GM12878 (cell line): Measurements from ENCODE around the gene PCDHGA1. TPM values are rescaled to one million over a fixed set of nuclear protein-coding genes. Genes with fewer than 3 reads are reported as not detected.
A peak's percentile ranks its signal among the peaks of the same experiment; 100 is the strongest.

Source experiments
- ATAC-seq: fragments of 200-7000 bp; cut with Tn5 transposase; 3 replicates; pipeline ENCODE4 v1.9.1; 2020; ENCODE audit warnings: mild to moderate bottlenecking, moderate library complexity
- BruUV-seq: library from RNA; stranded (reverse); fragments of 400-500 nt; replicated peaks from 2 replicates; lab custom pipeline; 2021; lab: Mats Ljungman, UMichigan
- CTCF ChIA-PET: fragments of 300-600 bp; sonication (Branson Sonifier 250); formaldehyde crosslinking; extraction: SDS; loops from one replicate; lab custom pipeline; 2021; ENCODE audit warnings: inconsistent platforms; lab: Yijun Ruan, JAX
- POLR2A ChIA-PET: fragments of 350-600 bp; formaldehyde crosslinking; extraction: SDS; loops from one replicate; lab custom pipeline; 2021; ENCODE audit warnings: inconsistent platforms; lab: Charles Lee
- RAD21 ChIA-PET: fragments of 300-600 bp; sonication (Branson Sonifier 250); formaldehyde crosslinking; loops from one replicate; lab custom pipeline; 2023; ENCODE audit warnings: antibody characterized with exemption; ENCODE audit not compliant: unreplicated experiment; lab: Charles Lee
- SMC1A ChIA-PET: fragments of 300-600 bp; sonication (Branson Sonifier 250); formaldehyde crosslinking; loops from one replicate; lab custom pipeline; 2023; ENCODE audit not compliant: unreplicated experiment, uncharacterized antibody; lab: Charles Lee
- DNase-seq: peaks from one replicate; pipeline ENCODE4 v3.0.0-alpha.2; 2011; ENCODE audit warnings: low read depth, low spot score
- FAIRE-seq: peaks from 3 replicates; lab custom pipeline; 2011; peaks lifted over from hg19 to GRCh38; lab: Jason Lieb, UNC
- H2AFZ ChIP-seq: 2 replicates; pipeline ENCODE4 v1.6.0; 2011; ENCODE audit warnings: low read depth, low read length, control low read depth; ENCODE audit not compliant: control insufficient read depth
- H3K27ac ChIP-seq: 2 replicates; pipeline ENCODE4 v1.5.1; 2011; ENCODE audit warnings: control low read depth; ENCODE audit not compliant: control insufficient read depth, insufficient read depth
- H3K27me3 ChIP-seq, 2 experiments: replicated peaks in 1 of 2; 2 replicates each; pipeline versions ENCODE4 v1.6.0 to v1.6.1; 2011; ENCODE audit warnings: low read length in 1 of 2; ENCODE audit not compliant: control insufficient read depth in 2 of 2, insufficient read depth in 2 of 2
- H3K36me3 ChIP-seq, 2 experiments: 2 replicates each; pipeline ENCODE4 v1.5.1; 2011; ENCODE audit warnings: low read length in 1 of 2; ENCODE audit not compliant: control insufficient read depth in 2 of 2, insufficient read depth in 2 of 2
- H3K4me1 ChIP-seq: 2 replicates; pipeline ENCODE4 v1.6.1; 2011; ENCODE audit warnings: mild to moderate bottlenecking, low read length, moderate library complexity, mixed read lengths; ENCODE audit not compliant: control insufficient read depth, insufficient read depth
- H3K4me2 ChIP-seq: 2 replicates; pipeline ENCODE4 v1.6.0; 2011; ENCODE audit warnings: control low read depth; ENCODE audit not compliant: control insufficient read depth, insufficient read depth
- H3K4me3 ChIP-seq: fragments of 200-600 bp; sonication (generic); 2 replicates; pipeline ENCODE4 v1.5.1; 2016
- H3K79me2 ChIP-seq: 2 replicates; pipeline ENCODE4 v1.6.0; 2011; ENCODE audit warnings: low read length; ENCODE audit not compliant: control insufficient read depth, insufficient read depth
- H3K9ac ChIP-seq: 2 replicates; pipeline ENCODE4 v1.8.0; 2011; ENCODE audit warnings: low read length, control low read depth, mixed read lengths; ENCODE audit not compliant: control insufficient read depth, insufficient read depth
- H3K9me3 ChIP-seq: replicated peaks from 3 replicates; pipeline ENCODE4 v1.5.1; 2011; ENCODE audit warnings: mild to moderate bottlenecking, low read length; ENCODE audit not compliant: control insufficient read depth, insufficient read depth
- H4K20me1 ChIP-seq: 2 replicates; pipeline ENCODE4 v1.6.0; 2011; ENCODE audit not compliant: control insufficient read depth, insufficient read depth
- BMI1 ChIP-seq: fragments of 450-650 bp; IDR thresholded peaks from 2 replicates; pipeline ENCODE4 v1.6.1; 2016; ENCODE audit warnings: mild to moderate bottlenecking, moderate library complexity, borderline replicate concordance
- CREM ChIP-seq: IDR thresholded peaks from 2 replicates; pipeline ENCODE4 v1.6.1; 2014; ENCODE audit warnings: antibody characterized with exemption, low read depth
- FOXM1 ChIP-seq: IDR thresholded peaks from 2 replicates; pipeline ENCODE4 v1.6.1; 2012; ENCODE audit warnings: low read depth, mild to moderate bottlenecking, inconsistent platforms, low read length, moderate library complexity
- GATAD2B ChIP-seq: fragments of 450-650 bp; conservative IDR thresholded peaks from 2 replicates; pipeline ENCODE4 v1.6.1; 2017; ENCODE audit warnings: low read depth, mild to moderate bottlenecking, moderate library complexity
- IKZF2 ChIP-seq, 2 experiments: fragments of 450-650 bp; IDR thresholded peaks; 2 replicates each; pipeline ENCODE4 v1.6.1; 2017; ENCODE audit warnings: mild to moderate bottlenecking in 2 of 2, moderate library complexity in 2 of 2
- MEF2A ChIP-seq: IDR thresholded peaks from 2 replicates; pipeline ENCODE4 v1.6.1; 2011; ENCODE audit warnings: low read depth, mild to moderate bottlenecking, low read length, moderate library complexity; ENCODE audit not compliant: insufficient read depth
- MTA2 ChIP-seq: fragments of 450-650 bp; IDR thresholded peaks from 2 replicates; pipeline ENCODE4 v1.6.1; 2016; ENCODE audit warnings: low read depth, mild to moderate bottlenecking, moderate library complexity
- POLR2A ChIP-seq: IDR thresholded peaks from 2 replicates; pipeline ENCODE4 v1.6.1; 2011; ENCODE audit warnings: low read depth, mild to moderate bottlenecking, low read length
- SPI1 ChIP-seq: IDR thresholded peaks from 2 replicates; pipeline ENCODE4 v1.6.1; 2011; ENCODE audit warnings: low read depth, mild to moderate bottlenecking, low read length, moderate library complexity, borderline replicate concordance; ENCODE audit not compliant: insufficient read depth
- SRF ChIP-seq, 2 experiments: IDR thresholded peaks; 2 replicates each; pipeline ENCODE4 v1.6.1; 2011; ENCODE audit warnings: low read depth in 2 of 2, low read length in 2 of 2, mild to moderate bottlenecking in 1 of 2, moderate library complexity in 1 of 2
- TCF3 ChIP-seq: IDR thresholded peaks from 2 replicates; pipeline ENCODE4 v1.6.1; 2012; ENCODE audit warnings: low read depth, mild to moderate bottlenecking, low read length, borderline replicate concordance; ENCODE audit not compliant: insufficient read depth
- ZNF274 ChIP-seq: IDR thresholded peaks from one replicate; pipeline ENCODE4 v1.8.0; 2011; ENCODE audit not compliant: insufficient read length, insufficient read depth
- WGBS: methylation state at CpG from one replicate; pipeline ENCODE4 v1.1.6; 2016; ENCODE audit warnings: low lambda C conversion rate; ENCODE audit not compliant: insufficient replicate concordance, insufficient coverage; ENCODE audit errors: missing lambda C conversion rate; 5-methylcytosine and 5-hydroxymethylcytosine counted together
- in situ Hi-C: fragments of 300-500 bp; cut with MboI; formaldehyde crosslinking; loops from 9 replicates; pipeline ENCODE4 v1.14.3; 2018; ENCODE audit warnings: mixed read lengths
- intact Hi-C: fragments of 100-400 bp; cut with micrococcal nuclease; formaldehyde crosslinking; loops from one replicate; pipeline ENCODE4 v1.14.2; 2022; ENCODE audit not compliant: unreplicated experiment
- polyA plus RNA-seq, 11 experiments: library from polyadenylated mRNA; depleted of rRNA in 4 of 11; unstranded in 6 of 11; stranded (reverse) in 5 of 11; fragments of >200 nt; fragmentation: Nextera tagmentation in 4 of 11; fragmentation: Illumina TruSeq in 1 of 11; extraction: Ambion mirVana in 4 of 11; extraction: Trizol in 1 of 11; gene quantifications; 1 replicate in 1 of 11; 2 replicates in 10 of 11; pipeline versions ENCODE4 v1.2.1 to v1.2.3, GENCODE V29; 2011 to 2016; ENCODE audit warnings: inconsistent platforms in 2 of 11, missing spikeins in 2 of 11, low read depth in 1 of 11
- total RNA-seq, 4 experiments: library from RNA; depleted of rRNA in 3 of 4; stranded (reverse); fragments of >200 nt in 3 of 4; fragmentation: Illumina TruSeq in 1 of 4; extraction: Trizol in 1 of 4; gene quantifications; 2 replicates each; pipeline versions ENCODE4 v1.2.1 to v1.2.3, GENCODE V29; 2013 to 2021
- TF ChIP-seq, protein P1 (sequence below): fragments of 450-650 bp; IDR thresholded peaks from 2 replicates; pipeline ENCODE4 v1.6.1; 2017; ENCODE audit warnings: mild to moderate bottlenecking, moderate library complexity
- TF ChIP-seq, protein P2 (sequence below): fragments of 450-650 bp; IDR thresholded peaks from 2 replicates; pipeline ENCODE4 v1.6.1; 2017; ENCODE audit warnings: mild to moderate bottlenecking, low read depth, inconsistent platforms; ENCODE audit not compliant: poor library complexity, severe bottlenecking
- TF ChIP-seq, protein P3 (sequence below): fragments of 450-650 bp; IDR thresholded peaks from 2 replicates; pipeline ENCODE4 v1.6.1; 2016; ENCODE audit warnings: mild to moderate bottlenecking

The PCDHGA1 gene
- total and polyA plus RNA-seq, 10 of the 15 experiments (the other 5 are each of a cell fraction or from before 2014, with no cell fraction given) = 0.02 to 0.51 (median 0.19) TPM; not detected in 3

DNA sequence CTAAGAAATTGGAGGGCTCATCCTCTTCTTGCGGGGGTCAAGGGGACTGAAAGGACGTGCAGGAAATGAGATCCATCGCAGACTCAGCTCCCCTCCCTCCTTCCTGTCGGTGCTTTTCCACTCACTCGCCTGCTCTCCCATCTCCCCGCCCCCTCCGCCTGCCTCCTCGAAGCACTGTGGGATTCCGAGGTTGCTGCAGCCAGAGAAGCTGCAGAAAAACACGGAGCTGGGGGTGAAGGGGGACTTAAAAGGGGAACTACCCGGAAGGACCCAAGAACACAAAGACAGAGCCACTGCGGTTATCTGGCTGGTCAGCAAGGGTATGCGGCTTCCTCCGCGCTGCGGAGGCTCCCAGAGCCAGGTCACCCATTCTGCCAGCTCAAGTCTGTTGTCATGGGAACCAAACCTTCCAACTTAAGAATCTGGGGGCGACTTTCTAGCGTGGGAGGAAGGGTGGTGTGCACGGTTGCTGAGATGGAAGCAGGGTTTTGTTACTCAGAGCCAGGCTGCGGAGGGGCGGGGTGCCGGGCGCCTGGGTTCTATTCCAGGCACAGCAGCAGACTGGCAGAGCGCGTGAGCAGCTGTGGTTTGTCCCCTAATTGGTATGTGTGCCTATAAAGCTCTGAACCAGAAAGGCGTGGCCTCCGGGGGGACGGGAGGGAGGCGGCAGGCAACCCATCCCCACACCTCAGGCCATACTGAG, 183.5 kb downstream of the PCDHGA1 start:
- Histone ChIP-seq H3K36me3 (peaks cover 10 to 20% of the 10 kb centered on the region in 2 experiments), H3K27ac (peak overlapping the region; percentile 90), H3K9ac (peak overlapping the region; percentile 25), H3K9me3 (no peaks in the 10 kb centered on the region), H3K79me2 (peaks cover 15% of the 10 kb centered on the region), H3K4me2 (peak overlapping the region; percentile 89), H3K4me3 (peak overlapping the region; percentile 69), H3K4me1 (peaks cover 65% of the 10 kb centered on the region), H3K27me3 (no peaks in the 10 kb centered on the region), H4K20me1 (no peaks in the 10 kb centered on the region), H2AFZ (peak overlapping the region; percentile 13)
- WGBS = 2% methylated on average over 29 of the region's 29 CpGs
- intact Hi-C loops = loop anchor here (1.0 to 5.0 kb wide), 4 partner anchors 16 to 124 kb away; partner anchors contain the start of genes HDAC3, PCDHGA11 and RELL2
- in situ Hi-C loops = no loop called here
- ChIA-PET SMC1A (interaction anchor here (1.0 to 10.8 kb wide), 13 partner anchors 10 to 123 kb away, joined by 3 to 176 read pairs (median 5); partner anchors contain the start of genes DIAPH1, HDAC3, PCDHGA10 and PCDHGA11), RAD21 (interaction anchor here (1.0 to 11.6 kb wide), 10 partner anchors 9 to 105 kb away, joined by 3 to 109 read pairs (median 12); partner anchors contain the start of genes DIAPH1, PCDHGA10, PCDHGA11 and PCDHGA12), POLR2A (interaction anchor here (0.5 to 2.5 kb wide), 6 partner anchors 10 to 721 kb away, joined by 3 to 10 read pairs (median 4); no protein-coding TSS in a partner anchor), CTCF (interaction anchor here (1.0 to 11.9 kb wide), 24 partner anchors 11 to 193 kb away, joined by 3 to 213 read pairs (median 14); partner anchors contain the start of genes FCHSD1, PCDHGA10, PCDHGA11 and PCDHGA12)
- peak; percentile 75 for DNase-seq
- no peak for FAIRE-seq
- BruUV-seq = no TSS peak
- peak; percentile 35 for ATAC-seq
- TF ChIP-seq, protein P1, sequence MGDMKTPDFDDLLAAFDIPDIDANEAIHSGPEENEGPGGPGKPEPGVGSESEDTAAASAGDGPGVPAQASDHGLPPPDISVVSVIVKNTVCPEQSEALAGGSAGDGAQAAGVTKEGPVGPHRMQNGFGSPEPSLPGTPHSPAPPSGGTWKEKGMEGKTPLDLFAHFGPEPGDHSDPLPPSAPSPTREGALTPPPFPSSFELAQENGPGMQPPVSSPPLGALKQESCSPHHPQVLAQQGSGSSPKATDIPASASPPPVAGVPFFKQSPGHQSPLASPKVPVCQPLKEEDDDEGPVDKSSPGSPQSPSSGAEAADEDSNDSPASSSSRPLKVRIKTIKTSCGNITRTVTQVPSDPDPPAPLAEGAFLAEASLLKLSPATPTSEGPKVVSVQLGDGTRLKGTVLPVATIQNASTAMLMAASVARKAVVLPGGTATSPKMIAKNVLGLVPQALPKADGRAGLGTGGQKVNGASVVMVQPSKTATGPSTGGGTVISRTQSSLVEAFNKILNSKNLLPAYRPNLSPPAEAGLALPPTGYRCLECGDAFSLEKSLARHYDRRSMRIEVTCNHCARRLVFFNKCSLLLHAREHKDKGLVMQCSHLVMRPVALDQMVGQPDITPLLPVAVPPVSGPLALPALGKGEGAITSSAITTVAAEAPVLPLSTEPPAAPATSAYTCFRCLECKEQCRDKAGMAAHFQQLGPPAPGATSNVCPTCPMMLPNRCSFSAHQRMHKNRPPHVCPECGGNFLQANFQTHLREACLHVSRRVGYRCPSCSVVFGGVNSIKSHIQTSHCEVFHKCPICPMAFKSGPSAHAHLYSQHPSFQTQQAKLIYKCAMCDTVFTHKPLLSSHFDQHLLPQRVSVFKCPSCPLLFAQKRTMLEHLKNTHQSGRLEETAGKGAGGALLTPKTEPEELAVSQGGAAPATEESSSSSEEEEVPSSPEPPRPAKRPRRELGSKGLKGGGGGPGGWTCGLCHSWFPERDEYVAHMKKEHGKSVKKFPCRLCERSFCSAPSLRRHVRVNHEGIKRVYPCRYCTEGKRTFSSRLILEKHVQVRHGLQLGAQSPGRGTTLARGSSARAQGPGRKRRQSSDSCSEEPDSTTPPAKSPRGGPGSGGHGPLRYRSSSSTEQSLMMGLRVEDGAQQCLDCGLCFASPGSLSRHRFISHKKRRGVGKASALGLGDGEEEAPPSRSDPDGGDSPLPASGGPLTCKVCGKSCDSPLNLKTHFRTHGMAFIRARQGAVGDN = 0 out of 2 replicates have a peak, but pooled peaks have one; percentile 7
- TF ChIP-seq, protein P2, sequence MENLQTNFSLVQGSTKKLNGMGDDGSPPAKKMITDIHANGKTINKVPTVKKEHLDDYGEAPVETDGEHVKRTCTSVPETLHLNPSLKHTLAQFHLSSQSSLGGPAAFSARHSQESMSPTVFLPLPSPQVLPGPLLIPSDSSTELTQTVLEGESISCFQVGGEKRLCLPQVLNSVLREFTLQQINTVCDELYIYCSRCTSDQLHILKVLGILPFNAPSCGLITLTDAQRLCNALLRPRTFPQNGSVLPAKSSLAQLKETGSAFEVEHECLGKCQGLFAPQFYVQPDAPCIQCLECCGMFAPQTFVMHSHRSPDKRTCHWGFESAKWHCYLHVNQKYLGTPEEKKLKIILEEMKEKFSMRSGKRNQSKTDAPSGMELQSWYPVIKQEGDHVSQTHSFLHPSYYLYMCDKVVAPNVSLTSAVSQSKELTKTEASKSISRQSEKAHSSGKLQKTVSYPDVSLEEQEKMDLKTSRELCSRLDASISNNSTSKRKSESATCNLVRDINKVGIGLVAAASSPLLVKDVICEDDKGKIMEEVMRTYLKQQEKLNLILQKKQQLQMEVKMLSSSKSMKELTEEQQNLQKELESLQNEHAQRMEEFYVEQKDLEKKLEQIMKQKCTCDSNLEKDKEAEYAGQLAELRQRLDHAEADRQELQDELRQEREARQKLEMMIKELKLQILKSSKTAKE = peak; percentile 67
- TF ChIP-seq CREM = 0 out of 2 replicates have a peak, but pooled peaks have one; percentile 21
- TF ChIP-seq FOXM1 = no peak
- 0 out of 2 replicates have a peak, but pooled peaks have one; percentile 39 for TF ChIP-seq TCF3
- TF ChIP-seq MEF2A = 0 out of 2 replicates have a peak, but pooled peaks have one; percentile 3
- TF ChIP-seq POLR2A = 0 out of 2 replicates have a peak, but pooled peaks have one; percentile 8
- TF ChIP-seq IKZF2 (IDR thresholded peaks at IDR 0.05) = peak; percentile 70 to 79
- TF ChIP-seq SRF (IDR thresholded peaks at IDR 0.05; ENCODE audit: low read depth in 2 of 2, low read length in 2 of 2) = no peak
- peak; percentile 96 for TF ChIP-seq BMI1
- TF ChIP-seq ZNF274 = no peak
- TF ChIP-seq SPI1 = 0 out of 2 replicates have a peak, but pooled peaks have one; percentile 3
- TF ChIP-seq, protein P3, sequence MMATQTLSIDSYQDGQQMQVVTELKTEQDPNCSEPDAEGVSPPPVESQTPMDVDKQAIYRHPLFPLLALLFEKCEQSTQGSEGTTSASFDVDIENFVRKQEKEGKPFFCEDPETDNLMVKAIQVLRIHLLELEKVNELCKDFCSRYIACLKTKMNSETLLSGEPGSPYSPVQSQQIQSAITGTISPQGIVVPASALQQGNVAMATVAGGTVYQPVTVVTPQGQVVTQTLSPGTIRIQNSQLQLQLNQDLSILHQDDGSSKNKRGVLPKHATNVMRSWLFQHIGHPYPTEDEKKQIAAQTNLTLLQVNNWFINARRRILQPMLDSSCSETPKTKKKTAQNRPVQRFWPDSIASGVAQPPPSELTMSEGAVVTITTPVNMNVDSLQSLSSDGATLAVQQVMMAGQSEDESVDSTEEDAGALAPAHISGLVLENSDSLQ = 0 out of 2 replicates have a peak, but pooled peaks have one; percentile 6
- peak; percentile 56 for TF ChIP-seq MTA2
- 0 out of 2 replicates have a peak, but pooled peaks have one; percentile 49 for TF ChIP-seq GATAD2B
